AG09319 (cell line): ENCODE measurements around the gene CDHR5.
"Not testable (repeated sequence)": the region's sequence is repeated elsewhere in the genome, so short reads cannot be mapped to it uniquely, and the experiment has no call there.

Experiments
- DNase-seq: peaks from one replicate; pipeline ENCODE4 v3.0.0-alpha.2; 2010; ENCODE audit warnings: low read depth; ENCODE audit errors: extremely low read depth
- CTCF ChIP-seq: IDR thresholded peaks from 2 replicates; pipeline ENCODE4 v1.5.1; 2011; ENCODE audit warnings: low read depth, mild to moderate bottlenecking, inconsistent platforms, low read length, moderate library complexity

CDHR5 gene

DNA sequence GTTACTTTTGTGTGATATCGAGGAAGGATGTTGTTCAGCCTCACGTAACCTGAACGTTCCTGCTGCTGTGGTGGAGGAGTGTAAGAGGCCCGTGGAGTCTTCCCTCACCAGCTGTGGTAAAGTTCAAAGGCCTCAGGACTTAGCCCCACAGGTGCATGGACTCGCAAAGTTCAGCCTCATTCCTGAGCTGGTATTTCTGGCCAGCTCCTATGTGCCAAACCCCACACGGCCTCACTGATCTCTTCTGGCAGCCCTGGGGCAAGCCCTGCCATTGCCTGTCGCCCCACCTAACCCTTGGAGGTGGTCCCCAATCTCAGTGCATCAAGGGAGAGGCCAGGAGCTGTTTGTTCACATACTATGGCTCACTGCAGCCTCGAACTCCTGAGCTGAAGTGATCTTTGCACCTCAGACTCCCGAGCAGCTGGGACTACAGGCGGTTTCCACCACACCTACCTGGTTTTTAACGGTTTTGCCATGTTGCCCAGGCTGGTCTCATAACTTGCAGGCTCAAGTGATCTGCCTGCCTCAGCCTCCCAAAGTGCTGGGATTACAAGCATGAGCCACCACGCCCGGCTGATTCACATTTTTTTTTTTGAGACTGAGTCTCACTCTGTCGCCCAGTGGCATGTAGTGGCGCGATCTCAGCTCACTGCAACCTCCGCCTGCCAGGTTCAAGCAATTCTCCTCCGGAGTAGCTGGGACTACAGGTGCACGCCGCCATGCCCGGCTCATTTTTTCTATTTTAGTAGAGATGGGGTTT is 46.3 kb downstream of the CDHR5 start:
- TF ChIP-seq CTCF = no peak
- DNase-seq = no peak

DNA sequence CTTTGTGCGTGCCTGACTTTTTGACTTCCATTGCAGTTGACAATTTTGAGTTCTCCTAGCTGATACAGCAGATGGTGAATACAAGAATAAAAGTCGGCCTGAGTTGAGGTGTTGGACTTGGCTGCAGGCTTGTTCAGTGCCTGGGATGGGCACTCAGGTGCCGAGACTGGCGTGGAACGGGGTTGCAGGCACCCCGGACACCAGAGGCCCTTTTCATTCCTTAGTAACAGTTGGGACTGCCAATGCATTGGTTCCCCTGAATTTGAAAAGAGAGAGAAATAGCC is 47.2 kb downstream of the CDHR5 start:
- no peak for DNase-seq
- no peak for TF ChIP-seq CTCF

- TF ChIP-seq CTCF = no peak
- DNase-seq = no peak
Observed at GRCh38 chr11:576811-577610, 47.7 kb downstream of the CDHR5 start.

DNA sequence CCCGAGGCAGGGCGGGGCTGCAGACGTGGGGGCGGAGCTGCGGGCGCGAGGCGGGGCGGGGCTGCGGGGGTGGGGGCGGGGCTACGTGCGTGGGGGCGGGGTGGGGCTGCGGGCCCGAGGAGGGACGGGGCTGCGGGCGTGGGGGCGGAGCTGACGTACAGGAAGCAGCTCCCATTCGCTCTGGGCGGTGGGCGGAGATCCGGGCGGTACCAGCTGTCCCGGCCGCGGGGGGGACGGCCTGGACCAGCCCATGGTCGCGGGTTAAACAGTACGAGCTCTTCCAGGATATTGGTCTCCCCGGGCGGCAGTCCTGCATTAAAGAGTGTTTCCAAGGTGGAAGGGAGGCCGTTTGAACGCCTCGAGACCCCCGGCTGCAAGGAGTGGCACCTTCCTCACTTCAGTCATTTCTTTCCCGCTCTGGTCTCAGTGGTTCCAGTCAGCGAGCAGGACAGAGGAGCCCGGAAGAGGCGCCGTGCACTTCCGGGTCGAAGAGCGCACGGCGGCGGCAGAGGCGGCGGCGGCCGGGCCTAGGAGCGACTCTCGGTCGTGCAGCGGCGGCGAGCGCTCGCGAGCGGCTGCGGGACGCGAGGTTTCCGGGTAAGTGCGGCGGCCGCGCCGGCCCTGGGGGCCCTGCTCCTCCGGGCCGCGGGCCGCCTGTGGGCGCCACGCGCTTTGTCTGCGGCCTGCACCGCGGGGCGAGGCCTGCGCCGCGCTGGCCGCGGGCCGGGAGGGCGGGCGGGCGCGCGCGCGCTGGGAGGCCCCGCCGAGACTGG is 48.6 kb downstream of the CDHR5 start, which contains the start of gene PHRF1:
PHRF1 (plus strand) TSS at position 475 of the 773 bp plus-strand sequence. CDS start 5,043 bp downstream, outside the sequence.
- no peak for TF ChIP-seq CTCF
- peak; percentile 88 for DNase-seq

DNA sequence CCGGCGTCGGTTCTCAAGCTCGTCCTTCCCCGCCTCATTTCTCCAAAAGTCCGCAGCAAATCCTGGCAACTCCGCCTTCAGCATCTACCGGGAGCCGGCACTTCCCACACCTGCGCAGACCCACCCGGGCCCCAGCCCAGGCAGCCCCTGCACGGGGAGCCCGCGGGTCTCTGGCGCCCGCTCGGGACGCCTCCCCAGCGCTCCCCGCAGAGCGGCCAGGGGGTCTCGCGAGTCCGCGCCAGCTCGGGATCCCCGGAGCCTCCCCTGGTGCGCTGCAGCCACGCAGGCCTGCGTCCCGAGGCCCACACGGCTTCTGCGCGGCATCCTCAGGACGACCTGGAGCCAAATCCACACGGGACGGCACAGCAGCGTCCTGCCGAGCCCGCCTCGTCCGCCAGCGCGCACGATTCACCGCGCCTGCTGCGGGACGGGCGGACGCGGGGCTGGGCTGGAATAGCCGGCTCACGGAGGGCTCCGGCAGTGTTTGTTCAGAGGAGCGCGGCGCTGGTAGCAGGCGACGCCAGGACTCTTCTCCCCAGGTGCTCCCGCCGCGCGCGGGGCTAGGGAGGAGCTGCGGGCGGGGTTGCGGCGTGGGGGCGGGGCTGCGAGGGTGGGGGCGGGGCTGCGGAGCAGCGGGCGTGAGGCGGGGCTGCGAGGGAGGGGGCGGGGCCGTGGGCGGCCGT is 49.3 kb downstream of the CDHR5 start:
- TF ChIP-seq CTCF = no peak
- DNase-seq = no peak

- no peak for DNase-seq
- no peak for TF ChIP-seq CTCF
Observed at GRCh38 chr11:574632-575312, 50.0 kb downstream of the CDHR5 start.

DNA sequence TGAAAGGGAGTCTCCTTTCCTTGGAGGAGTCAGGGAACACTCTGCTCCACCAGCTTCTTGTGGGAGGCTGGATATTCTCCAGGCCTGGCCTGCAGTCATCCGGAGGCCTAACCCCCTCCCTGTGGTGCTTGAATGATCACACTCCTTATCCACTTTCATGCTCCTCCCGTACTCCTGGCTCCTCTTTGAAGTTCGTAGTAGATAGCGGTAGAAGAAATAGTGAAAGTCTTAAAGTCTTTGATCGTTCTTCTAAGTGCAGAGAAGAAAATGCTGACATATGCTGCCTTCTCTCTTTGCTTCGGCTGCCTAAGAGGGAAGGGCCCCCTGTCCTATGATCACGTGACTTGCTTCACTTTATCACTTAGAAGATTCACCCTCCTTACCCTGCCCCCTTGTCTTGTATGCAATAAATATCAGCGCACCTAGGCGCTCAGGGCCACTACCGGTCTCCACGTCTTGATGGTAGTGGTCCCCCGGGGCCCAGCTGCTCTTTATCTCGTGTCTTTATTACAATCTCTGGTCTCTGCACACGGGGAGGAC is 50.7 kb downstream of the CDHR5 start:
- DNase-seq = not testable (repeated sequence)
